ENCODE results near the gene CACNG4.

CACNG4 gene

GRCh38 chr17:66989076-66989475 is 24.6 kb downstream of the CACNG4 start:
- no peak for DNase-seq (ENCODE audit: low read depth)
- no peak overlapping the region for H3K4me3 ChIP-seq (ENCODE audit: low read length)
- TF ChIP-seq, protein P1, sequence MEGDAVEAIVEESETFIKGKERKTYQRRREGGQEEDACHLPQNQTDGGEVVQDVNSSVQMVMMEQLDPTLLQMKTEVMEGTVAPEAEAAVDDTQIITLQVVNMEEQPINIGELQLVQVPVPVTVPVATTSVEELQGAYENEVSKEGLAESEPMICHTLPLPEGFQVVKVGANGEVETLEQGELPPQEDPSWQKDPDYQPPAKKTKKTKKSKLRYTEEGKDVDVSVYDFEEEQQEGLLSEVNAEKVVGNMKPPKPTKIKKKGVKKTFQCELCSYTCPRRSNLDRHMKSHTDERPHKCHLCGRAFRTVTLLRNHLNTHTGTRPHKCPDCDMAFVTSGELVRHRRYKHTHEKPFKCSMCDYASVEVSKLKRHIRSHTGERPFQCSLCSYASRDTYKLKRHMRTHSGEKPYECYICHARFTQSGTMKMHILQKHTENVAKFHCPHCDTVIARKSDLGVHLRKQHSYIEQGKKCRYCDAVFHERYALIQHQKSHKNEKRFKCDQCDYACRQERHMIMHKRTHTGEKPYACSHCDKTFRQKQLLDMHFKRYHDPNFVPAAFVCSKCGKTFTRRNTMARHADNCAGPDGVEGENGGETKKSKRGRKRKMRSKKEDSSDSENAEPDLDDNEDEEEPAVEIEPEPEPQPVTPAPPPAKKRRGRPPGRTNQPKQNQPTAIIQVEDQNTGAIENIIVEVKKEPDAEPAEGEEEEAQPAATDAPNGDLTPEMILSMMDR (conservative IDR thresholded peaks at IDR 0.05; ENCODE audit: low read length): no peak

- no peak overlapping the region for H3K4me3 ChIP-seq (ENCODE audit: low read length)
- no peak for DNase-seq (ENCODE audit: low read depth)
- TF ChIP-seq, protein P1 (conservative IDR thresholded peaks at IDR 0.05; ENCODE audit: low read length): no peak
Measured at GRCh38 chr17:66989579-66989978, 25.1 kb downstream of the CACNG4 start.

DNA sequence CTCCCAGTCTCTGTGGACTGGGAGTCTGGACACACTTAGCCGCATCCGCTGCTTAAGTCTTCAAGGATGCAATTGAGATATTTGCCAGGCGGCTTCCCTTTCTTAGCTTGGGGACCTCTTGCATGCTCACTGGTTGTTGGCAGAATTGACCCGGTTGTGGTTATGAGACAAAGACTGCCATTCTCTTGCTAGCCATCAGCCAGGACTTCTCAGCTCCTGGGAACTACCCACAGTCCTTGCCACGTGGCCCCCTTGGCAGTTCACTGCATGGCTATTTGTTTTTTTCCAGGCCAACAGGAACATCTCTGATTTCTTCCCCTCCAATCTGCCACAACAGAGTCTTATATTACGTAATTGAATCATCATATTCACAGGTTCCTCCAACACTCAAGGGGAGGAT is 25.5 kb downstream of the CACNG4 start:
- TF ChIP-seq, protein P1 (conservative IDR thresholded peaks at IDR 0.05; ENCODE audit: low read length): no peak
- no peak overlapping the region for H3K4me3 ChIP-seq (ENCODE audit: low read length)
- no peak for DNase-seq (ENCODE audit: low read depth)

- DNase-seq (ENCODE audit: low read depth): no peak
- TF ChIP-seq, protein P1 (conservative IDR thresholded peaks at IDR 0.05; ENCODE audit: low read length): no peak
- H3K4me3 ChIP-seq (ENCODE audit: low read length): no peak overlapping the region
Measured at GRCh38 chr17:66992911-66993442, 28.5 kb downstream of the CACNG4 start.

- DNase-seq (ENCODE audit: low read depth): no peak
- no peak overlapping the region for H3K4me3 ChIP-seq (ENCODE audit: low read length)
- TF ChIP-seq, protein P1 (conservative IDR thresholded peaks at IDR 0.05; ENCODE audit: low read length): no peak
Measured at GRCh38 chr17:66994361-66994760, 29.9 kb downstream of the CACNG4 start.

DNA sequence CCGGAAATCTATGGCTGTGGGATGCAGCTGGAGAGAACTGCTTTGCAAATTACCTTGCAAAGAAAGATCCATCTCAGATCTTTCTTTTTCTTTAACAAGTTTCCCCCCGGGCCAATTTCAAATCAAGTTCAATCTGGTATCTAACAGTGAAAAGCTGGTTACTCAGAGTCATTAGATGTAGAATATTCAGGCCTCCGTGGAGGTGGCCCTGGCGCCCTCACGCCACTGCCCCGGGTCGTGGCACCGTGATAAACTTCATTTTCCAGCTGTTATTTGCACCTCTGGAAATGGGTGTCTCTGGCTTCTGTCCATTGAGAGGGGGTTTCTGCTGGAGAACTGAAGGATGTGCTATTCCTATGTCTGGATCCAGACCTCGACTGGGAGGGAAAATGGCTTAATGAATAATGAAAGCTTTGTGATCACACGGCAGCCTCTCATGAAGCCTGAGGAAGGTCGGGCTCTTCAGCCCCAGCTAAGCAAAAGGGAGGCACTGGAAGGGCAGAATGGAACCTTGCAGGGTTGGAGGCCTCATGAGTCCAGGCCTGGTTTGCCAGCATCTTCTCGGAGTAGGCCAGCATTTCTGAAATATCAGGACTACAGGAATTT is 30.5 kb downstream of the CACNG4 start:
- DNase-seq (ENCODE audit: low read depth): no peak
- TF ChIP-seq, protein P1 (conservative IDR thresholded peaks at IDR 0.05; ENCODE audit: low read length): no peak
- no peak overlapping the region for H3K4me3 ChIP-seq (ENCODE audit: low read length)

DNA sequence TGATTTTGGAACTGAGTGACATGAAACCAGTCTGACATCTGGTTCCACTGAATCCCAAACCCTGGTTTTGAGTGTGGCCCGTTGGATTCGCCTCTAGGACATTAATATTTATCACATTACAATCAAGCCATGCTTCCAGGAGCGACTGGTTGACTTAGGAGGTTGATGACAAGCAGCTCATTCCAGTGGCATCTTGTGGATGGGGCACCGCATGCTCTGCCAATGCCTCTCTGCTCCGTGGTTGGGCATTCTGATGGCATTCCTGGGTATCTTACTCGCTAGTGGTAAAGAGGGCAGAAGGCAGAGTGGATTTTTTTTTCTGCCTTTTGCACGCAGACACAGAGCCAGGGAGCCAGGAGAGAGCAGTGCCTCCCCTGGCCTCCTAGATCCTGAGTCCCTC is 31.4 kb downstream of the CACNG4 start:
- DNase-seq (ENCODE audit: low read depth): peak; percentile 9
- no peak overlapping the region for H3K4me3 ChIP-seq (ENCODE audit: low read length)
- TF ChIP-seq, protein P1 (conservative IDR thresholded peaks at IDR 0.05; ENCODE audit: low read length): no peak
